GM19397 (cell line): ENCODE results near the gene ADAMTS17.

Experiments
- ATAC-seq: cut with Tn5 transposase; IDR thresholded peaks from one replicate; pipeline ENCODE4 v1.9.1; 2021; ENCODE audit warnings: mild to moderate bottlenecking, moderate library complexity; ENCODE audit not compliant: unreplicated experiment

ADAMTS17 gene

DNA sequence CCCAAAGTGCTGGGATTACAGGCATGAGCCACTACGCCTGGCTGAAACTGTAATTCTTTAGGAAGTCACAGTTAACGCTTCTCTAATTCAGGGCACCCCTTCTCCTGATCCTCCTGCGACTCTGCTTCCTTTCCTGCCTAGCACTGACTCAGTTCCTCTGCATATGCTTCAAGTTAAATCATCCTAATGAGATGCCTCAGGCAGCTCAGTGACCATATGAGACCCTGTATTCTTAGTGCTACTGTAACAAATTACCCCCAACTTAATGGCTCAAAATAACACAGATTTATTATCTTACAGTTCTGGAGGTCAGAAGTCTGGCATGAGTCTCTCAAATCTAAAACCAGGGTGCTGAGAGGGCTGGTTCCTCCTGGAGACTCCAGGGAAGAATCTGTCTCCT is 336.8 kb downstream of the ADAMTS17 start:
- no peak for ATAC-seq

DNA sequence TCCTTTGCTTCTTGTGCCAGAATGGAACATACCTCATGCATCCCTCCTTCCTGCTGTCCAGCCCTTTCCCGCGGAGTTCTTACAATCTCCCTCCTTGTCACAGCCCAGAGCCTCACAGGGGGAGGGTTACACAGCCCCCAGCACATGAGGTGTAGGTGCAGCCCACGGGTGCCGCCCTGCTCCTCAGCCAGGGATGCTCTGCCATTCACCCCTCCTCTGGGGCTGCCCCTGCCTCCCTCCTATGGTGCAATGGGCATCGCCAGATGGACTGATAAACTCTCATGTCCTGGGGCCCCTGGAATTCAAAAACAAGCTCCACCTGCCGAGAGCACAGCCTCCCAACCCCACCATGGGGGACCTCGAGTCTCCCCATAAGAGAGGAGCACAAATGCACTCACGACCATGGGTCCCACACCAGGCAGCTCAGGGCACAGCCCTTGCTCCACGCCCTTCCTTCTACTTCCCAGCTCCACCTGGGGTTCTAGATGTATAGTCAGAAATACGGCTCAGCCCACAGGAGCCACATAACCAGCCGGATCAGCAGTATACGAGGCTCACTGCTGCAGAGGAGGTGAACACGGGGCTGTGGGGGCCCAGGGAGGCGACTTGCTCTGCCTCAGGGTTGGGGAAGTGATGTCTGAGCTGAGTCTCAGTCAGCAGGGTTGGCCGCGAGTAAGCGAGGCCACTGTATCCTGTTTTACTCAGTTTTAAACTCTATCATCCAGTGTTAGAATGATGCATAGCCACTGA is 338.8 kb downstream of the ADAMTS17 start:
- no peak for ATAC-seq

DNA sequence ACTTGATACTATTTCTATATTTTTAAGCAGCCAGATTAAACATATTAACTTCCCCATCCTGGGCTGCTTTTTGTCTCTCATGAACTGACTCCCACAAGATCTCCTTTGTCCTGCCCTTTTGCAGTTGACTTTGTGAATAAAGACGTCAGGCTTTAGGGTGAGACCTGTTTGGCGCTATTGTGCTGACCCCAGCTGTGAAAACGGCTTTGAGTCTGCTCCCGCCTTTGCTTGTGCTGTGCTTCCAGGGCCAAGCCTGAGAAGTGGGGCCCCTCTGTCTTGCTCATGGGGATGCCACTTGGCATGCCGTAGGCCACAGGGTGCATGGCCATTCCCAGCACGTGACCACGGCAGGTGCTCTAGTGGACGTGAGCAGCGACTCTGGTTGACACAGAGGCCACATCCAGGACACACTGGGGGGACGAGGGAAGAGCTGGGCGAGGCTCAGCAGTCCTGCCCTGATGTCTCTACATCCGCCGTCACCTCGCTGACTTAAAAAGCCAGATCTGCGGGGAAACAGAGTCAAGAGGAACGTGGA is 339.6 kb downstream of the ADAMTS17 start:
- ATAC-seq: no peak

DNA sequence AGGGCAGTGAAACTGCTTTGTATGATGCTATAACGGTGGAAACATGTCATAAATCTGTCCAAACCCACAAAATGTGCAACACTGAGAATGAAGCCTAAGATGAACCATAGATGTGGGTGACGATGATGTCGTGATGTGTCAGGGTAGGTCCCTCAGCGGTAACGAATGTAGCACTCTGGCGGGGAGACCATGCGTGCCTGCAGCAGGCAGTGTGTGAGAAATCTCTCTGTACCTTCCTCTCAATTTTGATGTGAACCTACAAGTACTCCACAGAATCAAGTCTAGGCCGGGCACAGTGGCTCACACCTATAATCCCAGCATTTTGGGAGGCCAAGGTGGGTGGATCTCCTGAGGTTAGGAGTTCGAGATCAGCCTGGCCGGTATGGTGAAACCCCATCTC is 340.4 kb downstream of the ADAMTS17 start:
- no peak for ATAC-seq

DNA sequence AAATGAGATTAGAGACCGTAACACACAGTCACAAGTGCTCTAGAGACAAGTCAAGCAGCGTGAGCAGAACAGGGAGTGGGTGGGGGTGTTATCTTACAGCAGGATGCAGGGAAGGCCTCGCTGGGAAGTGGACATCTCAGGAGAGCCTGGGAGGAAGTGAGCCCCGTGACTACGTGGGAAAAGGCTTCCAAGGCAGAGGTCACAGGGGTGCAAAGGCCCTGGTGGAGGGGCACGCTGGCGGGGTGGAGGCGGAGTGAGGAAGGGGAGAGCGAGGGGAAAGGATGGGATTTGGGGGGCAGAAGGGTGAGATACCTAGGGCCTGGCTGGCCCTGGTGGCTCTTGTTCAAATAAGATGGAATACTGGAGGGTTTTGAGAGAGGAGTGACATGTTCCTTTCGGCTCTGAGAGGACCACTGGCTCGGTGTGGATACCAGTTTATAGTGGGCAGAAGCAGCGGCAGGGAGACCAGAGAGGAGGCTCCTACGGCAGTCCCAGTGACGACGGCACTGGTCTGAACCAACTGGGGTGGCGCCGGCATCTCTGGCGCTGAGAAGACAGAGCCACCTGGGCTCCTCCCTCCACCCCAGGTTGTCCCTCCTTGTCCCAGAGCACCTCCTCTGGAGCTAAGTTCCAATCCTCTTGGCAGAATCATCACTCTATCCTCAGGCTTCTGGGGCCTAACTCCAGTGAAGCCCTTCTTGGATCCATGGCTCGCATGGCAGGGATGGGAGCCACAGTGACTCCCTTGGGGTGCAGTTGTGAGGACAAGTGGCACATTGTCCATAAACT is 342.3 kb downstream of the ADAMTS17 start:
- ATAC-seq: no peak

DNA sequence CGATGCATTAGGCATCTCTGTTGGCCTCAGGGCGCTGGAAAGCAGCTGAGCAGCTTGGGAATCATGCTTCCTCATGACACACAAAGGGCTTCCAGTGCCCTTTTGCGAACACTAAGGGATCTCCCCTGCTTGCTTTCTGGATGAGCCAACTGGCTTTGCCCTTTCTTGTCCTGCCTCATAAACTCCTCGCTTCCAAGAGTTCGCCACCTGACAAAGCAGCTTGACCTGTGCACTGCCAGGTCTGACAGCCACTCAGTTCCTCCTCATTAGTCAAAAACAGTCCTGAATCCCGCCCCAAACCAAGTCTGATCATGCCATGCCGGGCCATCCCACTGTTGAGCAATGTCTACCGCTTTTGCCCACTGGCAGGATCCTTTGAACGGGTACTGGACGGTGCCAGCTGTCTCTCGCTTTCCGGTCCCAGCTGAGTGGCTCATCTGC is 343.1 kb downstream of the ADAMTS17 start:
- ATAC-seq: no peak

DNA sequence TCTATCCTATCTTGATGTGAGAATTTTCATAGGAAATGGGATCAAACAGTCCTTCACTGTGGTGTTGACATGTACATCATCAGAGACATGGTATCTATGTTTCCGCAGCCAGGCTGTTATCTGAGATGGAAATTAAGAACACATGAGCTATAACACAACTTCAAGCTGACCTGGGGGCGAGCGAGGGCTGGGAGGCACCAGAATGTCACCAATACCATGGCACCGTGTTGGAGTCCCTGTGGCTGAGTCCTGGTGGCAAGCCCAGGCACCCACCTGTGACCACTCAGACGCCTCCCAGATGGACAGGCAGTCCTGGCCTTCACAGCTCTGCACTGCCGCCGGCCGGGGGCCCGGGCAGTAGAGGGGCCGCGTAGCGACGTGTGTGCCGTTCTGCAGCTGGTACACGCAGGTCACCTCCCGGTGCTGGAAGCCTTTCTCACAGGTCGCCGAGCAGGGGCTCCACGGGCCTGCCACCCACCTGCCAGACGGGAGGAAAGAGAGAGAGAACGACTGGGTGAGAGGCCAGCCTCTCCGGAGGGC is 344.6 kb downstream of the ADAMTS17 start:
- ATAC-seq: no peak

DNA sequence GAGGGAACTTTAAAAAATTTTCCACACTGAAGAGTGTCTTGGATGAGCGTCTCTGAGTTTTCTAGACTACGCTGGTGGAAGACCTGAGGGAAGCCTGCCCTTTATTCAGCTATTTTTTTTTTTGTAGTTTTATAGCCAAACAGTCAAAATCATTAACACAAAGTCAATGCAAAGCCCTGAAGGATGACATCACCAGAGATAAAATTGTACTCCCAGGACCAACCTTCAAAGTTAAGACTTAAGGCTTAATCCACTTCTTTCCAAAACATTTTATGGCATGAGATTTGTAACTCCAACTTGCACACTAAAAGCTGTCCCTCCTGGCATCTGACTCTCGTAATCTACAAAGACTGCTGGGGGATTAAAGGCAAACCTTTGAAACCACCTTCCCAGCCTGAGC is 345.1 kb downstream of the ADAMTS17 start:
- no peak for ATAC-seq

DNA sequence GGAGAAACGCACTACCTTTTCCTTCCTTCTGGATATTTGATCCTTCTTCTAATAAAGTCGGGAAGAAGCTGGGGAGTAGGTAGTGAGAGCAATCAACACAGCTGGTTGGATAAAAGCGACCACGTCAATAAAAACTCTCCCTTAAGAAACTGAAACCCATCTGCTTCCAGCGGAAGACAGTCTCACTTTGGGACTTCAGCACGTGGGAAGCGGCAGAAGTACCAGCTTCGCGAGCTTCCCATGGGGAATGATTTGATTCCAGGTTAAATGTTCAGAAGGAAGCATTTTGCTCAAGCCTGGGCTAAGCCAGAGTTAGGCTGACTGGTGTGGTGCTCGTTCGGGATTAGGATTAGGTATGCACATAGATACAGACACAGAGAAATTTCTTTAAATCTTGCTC is 346.2 kb downstream of the ADAMTS17 start:
- no peak for ATAC-seq

DNA sequence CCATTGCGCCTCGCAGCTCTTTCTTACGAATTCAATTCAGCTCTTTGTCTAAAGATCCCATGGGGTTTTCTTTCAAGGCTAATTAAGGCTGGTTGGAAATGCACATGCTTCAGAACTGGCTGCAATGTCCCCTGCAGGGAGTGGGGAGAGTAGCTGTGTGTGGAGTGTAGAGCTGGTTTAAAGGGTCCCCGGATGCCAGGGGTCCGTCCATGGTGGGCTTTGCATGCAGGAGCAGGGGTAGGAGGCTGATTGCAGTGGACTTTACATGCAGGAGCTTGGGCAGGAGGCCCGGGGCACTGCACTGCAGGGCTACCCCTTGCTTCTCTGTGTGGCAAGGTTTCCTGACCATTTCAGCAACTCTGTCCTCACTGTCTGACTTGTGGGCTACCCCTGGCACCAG is 346.9 kb downstream of the ADAMTS17 start:
- ATAC-seq: no peak

DNA sequence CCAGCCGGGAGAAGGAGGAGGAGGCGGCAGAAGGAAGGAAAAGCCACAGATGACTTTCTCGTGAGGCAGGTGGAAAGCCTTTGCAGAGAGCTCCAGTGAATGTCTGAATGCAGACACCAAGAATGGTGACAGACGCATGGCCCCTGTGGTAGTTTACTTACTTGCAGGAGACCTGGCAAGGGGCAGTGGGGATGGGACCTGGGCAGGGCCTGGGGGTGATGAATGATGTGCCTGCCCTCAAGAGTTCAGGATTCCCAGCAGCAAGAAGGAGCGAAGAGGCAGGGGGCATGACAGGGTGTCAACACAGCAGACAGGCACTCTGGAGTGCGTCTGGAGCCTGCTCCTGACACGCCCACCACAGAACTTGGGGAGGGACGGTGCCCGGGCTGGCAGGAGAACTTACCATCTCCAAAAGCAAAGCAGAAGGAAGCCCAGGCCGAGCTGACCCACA is 348.1 kb downstream of the ADAMTS17 start:
- ATAC-seq: no peak

DNA sequence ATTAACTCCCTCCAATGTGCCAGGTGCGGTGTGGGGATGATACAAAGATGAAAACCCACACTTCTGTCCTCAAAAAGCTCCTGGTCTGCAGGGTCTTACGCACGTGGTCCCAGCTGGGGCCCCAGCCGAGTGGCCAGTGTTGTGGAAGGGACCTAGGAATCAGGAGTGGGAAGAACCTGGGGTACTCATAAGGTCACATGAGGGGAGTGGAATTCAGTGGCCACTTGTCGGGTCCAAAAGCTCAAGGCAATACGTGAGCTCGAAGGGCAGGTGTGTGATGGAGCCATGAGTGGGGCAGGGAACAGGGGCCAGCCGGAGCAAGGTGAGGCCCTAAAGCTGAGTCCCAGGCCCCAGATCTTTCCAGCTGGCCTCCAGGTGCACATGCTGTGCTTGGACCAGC is 348.5 kb downstream of the ADAMTS17 start:
- no peak for ATAC-seq

DNA sequence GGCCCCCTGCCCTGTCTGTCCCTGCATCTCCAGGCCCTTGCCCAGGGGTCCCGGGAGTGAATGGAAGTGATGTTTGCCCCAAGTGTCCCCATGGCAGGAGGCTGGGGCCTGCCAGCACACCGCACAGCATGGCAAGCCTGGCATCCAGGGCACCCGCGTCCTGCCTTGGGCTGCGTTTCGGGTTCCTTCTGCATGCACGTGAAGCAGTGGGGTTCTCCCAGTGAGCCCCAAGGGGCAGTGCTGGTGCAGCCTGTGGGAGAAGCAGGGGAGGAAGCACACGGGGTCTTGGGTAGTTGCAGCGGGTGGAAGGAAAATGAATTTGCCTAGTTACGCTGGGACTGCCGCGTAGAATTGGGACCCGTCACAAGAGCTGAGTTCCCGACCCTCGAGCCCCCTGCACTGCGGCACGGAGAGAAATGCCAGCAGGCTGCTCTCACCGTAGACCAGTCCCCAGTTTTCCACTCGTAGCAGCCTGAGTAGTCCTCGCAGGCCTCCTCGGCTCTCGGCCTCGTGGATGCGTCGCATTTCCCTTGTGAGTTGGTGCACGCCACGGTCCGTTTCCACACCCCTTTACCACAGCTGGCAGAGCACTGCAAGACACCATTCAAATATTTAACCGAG is 349.1 kb downstream of the ADAMTS17 start:
- no peak for ATAC-seq

DNA sequence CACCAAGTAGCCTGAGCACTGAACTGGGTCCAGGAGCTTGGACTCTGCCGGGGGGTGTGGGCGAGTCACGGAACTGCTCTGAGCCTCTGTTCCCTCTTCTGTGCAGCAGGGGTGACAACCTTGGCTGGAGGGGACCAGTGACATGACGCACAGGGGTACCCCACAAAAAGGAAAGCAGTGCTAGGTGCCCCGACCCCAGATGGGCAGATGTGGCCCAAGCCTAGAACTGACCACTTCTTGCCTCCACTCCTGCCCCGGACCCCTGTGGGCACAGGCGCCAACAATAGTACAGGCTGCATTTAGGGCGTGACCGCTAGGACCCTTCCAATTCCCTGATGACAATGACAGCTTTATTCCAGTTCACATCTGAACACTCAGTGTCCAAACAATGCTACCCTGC is 352.7 kb downstream of the ADAMTS17 start:
- no peak for ATAC-seq

DNA sequence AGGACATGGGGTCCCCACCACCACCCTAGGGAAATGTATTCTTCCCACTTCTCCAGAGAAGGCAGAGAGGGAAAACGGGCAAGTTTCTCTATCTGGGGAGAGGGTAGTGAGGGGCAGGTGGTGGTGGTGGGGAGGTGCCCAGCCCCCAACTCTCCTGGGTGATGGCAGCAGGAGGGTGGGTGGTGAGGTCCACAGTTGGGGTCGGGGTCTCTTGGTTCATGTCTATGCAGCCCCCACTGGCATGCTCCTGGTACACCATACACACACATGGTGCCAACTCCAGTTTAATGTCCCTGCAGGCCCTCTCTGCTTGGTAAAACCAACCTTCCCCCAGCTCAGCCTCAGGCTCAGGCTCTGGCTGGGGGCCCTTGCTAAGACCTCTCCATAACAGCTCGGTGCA is 354.1 kb downstream of the ADAMTS17 start:
- no peak for ATAC-seq

DNA sequence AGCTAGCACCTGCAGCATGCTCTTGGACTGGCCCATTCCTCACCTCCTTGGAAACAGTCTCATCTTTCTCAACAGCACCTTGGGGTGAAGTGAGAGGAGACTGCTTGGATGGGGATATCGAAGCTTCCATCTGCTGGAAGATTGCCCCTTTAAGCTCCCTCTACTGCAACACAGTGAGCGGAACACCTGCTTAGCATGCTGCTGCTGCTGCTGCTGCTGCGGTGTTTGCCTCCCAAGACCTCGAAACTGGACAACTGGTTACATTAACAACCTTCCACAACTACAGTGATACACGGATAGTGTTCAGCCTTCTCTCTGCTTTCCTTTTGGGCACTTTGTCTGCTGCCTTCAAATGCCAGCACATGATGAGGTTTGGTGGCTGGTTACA is 354.7 kb downstream of the ADAMTS17 start:
- no peak for ATAC-seq

DNA sequence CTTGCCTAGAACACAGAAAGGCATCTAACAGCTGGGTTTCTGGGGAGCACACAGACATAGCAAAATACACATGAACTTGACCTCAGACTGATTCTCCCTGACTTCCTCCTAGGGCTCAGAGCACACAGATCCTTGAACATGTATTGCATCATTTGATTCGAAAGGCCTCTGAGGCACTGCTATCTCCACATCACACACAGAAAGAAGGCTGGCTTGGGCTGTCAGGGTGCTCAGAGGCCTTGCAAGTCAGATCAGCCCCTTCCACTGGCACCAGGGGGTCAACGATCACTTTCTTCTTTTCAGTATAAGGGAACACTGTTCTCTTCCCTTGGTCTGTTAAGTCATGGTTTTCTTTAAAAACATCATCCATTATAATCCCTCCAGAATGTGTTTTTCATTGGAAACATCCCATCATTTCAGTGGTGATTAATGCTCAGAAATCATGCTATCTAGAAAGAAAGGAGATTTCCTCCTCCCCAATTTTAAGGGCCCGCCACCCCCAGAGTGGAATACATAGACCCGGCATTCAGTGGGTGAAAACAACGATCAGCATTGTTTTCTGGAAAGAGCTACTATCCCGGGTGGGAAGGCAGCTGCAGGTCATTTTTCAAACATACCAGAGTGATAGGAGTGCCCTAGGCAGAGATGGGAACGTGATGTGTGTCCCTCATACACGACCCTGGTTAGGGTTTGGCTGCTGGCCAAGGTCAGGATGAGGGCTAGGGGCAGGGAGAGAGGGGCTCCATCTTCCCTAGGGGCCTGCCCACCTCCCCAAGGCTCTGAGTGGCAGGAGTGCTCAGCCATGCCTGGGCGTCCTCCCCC is 355.3 kb downstream of the ADAMTS17 start:
- ATAC-seq: no peak

DNA sequence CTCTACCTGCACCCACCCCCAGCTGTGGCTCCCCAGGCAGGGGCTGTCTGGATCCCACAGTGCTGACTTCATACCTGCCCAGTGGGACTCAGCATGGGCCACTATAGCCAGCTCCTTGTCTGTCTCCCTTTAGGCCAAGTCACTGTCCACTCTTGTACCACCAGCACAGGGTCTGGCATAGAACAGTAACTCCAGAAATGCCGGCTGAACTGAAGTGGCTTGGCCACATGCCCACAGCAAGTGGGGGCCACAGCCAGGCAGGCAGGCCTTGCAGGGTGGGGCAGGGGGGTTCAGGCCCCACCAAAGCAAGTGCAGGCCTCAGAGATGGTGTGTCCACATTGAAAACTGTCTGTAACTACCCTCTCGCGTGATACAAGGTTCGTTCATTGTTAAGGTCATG is 355.9 kb downstream of the ADAMTS17 start:
- ATAC-seq: no peak

DNA sequence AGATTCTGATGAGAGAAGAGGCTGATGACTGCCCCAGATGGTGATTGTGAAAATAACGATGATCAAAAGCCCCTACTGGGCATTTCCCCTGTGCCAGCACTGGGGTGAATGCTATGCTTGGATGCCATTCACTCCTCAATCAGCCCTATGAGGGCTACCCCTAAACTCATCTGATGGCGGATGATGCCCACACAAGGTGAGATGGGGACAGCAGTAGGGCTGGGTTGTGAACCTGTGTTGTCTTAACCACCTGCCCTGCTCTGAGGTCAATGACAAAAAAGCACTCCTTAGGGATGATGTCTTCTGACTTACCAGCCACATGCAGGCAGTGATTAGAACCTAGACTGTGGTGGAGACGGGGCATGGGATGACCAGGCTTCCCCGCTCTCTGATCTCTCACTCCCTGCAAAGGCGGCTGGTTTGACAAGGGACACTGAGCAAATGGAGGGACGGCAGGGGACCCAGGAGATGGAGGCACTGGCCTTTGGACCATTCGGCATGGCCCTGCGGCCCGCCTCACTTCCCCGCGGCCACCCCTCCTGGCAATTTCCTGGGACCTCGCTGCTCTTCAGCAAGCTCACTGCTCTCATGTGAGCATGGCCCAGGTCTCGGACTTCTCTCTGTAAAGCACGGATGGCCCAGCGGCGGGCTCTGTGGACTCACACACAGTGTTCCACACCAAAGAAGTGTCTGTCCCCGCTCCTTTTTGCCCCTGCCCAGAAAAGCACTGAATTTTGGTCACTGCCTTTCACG is 357.1 kb downstream of the ADAMTS17 start:
- no peak for ATAC-seq

DNA sequence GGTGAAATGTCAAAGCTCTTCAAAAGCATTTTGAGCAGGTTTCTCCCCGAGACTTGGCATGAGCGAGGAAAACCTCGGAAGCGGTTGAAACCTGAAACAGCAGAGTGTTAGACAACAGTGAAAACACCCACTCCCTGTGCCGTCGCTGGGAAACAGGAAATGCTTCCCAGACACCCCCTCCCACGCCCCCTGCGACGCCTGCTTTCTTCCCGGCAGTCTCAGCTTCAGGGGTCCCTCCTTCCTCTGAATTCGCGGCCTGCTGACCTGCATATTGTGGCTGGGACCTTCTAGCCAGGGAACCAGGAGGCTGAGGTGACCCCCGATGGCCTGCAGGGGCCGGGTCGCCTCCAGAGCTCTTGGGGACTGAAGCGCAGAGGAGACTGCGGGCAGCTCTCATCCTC is 357.9 kb downstream of the ADAMTS17 start:
- no peak for ATAC-seq
